Ishikawa (cell line): ENCODE data around the gene CASQ2.

Experiments
- EP300 ChIP-seq: IDR thresholded peaks from 2 replicates; pipeline ENCODE4 v1.6.1; 2012; ENCODE audit warnings: borderline replicate concordance
- RAD21 ChIP-seq: IDR thresholded peaks from 2 replicates; pipeline ENCODE4 v1.6.1; 2012; ENCODE audit warnings: low read depth
- TAF1 ChIP-seq: IDR thresholded peaks from 2 replicates; pipeline ENCODE4 v1.6.1; 2012; ENCODE audit warnings: low read depth, mild to moderate bottlenecking
- TCF12 ChIP-seq: IDR thresholded peaks from 2 replicates; pipeline ENCODE4 v1.6.1; 2012; ENCODE audit warnings: low read depth
- TEAD4 ChIP-seq: IDR thresholded peaks from 2 replicates; pipeline ENCODE4 v1.6.1; 2012
- ZBTB7A ChIP-seq: IDR thresholded peaks from 2 replicates; pipeline ENCODE4 v1.6.1; 2012; ENCODE audit warnings: low read depth
- TF ChIP-seq, protein P1 (sequence below): IDR thresholded peaks from 2 replicates; pipeline ENCODE4 v1.6.1; 2012

CASQ2 gene

DNA sequence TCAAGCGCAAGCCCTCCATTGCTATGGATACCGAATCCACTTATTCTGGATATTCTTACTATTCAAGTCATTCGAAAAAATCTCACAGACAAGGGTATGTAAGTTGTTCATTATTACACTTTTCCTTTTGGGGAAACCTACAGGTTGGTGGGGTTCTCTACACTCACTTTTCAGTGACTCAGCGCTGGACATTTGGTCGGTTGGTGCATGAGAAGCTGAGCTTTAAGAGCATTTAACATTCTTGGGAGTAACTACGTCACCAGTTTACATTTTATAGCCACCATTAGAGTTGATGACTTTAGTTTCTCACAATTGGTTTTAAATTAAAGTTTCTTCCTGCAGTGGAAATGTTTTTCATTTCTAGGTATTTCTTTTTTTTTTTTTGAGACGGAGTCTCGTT is 117.1 kb downstream of the CASQ2 start:
- no peak for TF ChIP-seq TAF1
- TF ChIP-seq, protein P1, sequence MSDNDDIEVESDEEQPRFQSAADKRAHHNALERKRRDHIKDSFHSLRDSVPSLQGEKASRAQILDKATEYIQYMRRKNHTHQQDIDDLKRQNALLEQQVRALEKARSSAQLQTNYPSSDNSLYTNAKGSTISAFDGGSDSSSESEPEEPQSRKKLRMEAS, result no peak
- TF ChIP-seq RAD21, result no peak
- TF ChIP-seq TCF12, result no peak
- no peak for TF ChIP-seq TEAD4

DNA sequence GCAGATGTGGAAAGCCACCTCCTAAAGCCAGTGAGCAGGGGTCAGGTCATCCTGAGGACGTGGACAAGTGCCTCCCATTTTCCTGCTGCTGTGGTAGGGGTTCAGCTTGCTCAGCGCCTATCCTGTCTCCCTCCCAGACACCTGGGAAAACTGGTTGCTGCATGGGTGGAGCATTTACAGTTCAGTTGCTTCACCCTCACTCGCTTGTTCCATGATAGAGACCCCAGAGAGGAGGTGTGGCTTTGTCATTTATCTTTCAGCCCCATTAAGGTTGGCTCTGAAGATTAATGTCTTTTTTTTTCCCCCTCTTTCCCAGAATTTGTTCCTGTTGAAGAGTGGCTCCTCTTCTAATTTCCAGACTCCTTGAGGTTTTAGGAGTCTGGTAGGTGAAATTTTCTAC is 117.6 kb downstream of the CASQ2 start:
- TF ChIP-seq ZBTB7A (no peak), EP300 (no peak)
